Stimulated activated CD4-positive, alpha-beta T cell treated with anti-CD3 and anti-CD28 coated beads, TNF-alpha, amount 100 ng/mL, for 24 hours (primary cell): ENCODE data around the gene CHST13.

ENCODE experiments used
- DNase-seq, 3 experiments: peaks; one replicate each; pipeline ENCODE4 v3.0.0-alpha.2; 2020; ENCODE audit warnings: low read depth in 3 of 3

CHST13 gene

GRCh38 chr3:126487151-126487771 is 36.7 kb upstream of the CHST13 start:
- no peak for DNase-seq

- no peak for DNase-seq
Observed at GRCh38 chr3:126488185-126488584, 35.8 kb upstream of the CHST13 start.

DNA sequence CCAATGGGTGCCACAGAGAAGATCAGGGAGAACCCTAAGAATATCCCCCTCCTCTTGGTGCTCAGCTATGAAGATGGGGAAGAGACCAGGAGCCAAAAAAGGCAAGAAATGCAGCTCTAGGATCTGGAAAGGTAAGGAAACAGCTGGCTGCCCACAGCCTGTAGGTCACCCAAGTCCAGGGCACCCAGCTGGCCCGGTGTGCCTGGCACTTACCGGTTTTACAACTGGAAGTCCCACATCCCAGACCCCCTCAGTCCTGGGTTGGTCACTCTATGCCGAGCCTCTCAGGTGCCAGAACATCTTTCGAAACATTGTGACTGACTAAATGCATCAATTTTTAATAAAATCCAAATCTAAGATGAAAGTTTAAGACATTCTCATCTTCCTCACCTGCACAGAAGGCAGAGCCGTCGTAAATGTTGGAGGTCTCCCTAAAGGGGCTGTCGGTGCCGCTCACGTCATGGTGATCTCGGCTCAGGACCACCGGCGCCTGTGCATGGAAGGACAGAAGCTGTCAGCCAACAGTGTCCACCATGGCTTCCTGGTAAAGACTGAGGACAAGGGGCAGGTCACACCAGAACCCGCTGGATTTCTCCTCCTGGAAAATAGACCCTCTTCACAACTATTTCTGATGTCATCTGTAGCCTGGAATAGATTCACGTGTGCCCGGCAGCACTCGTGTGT is 34.9 kb upstream of the CHST13 start:
- no peak for DNase-seq

- no peak for DNase-seq
Observed at GRCh38 chr3:126490619-126491018, 33.3 kb upstream of the CHST13 start.

DNA sequence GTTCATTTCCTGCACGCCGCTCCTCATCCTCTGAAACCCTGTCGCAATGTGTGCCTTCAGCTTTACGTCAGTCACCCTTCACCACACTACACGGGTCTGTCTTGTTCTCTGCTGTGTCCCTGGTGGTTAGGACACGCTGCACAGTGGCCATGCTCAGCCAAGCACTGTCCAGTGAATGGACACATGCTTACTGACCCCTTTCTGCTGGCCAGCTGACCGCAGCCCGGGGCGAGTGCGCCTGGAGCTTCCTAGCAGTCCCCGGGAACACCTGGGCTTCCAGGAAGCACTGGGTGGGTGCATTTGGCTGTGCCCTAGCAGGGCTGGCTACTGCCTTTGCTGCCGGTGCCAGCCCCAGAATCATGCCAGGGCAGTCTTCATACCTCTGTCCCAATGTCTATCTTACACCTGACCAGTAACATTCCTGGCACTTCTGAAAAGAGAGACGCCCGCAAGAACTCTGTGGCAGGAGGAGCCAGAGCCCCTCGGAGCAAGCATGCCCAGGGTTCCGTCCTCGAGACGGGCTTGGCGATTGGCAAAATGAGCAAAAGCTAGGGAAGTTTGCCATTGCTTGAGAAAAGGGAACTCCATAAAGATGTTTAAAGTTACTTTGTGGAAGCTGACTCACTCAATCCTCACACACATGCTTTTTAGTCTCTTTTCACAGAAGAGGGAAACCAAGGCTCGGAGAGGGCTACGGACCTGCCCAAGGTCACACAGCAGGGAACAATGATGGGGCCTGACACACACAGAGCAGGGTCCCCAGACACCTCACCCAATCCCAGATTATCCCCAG is 32.5 kb upstream of the CHST13 start:
- DNase-seq: no peak

DNA sequence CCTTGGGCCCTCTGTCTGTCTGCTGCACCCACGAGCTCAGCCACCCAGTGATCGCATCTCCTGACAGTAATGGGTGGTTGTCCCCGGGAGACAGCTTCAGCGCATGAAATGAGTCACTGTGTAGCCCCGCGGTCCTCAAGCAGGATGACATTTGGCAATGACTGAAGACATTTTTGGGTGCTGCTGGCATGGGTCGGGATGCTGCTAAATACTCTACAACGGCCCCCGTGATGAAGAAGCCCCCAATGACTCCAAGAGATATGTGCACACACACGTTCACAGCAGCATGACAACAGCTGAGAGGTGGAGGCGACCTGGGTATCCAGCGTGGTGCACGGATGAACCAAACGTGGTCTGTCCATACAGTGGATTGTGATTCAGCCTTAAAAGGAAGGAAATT is 30.9 kb upstream of the CHST13 start:
- DNase-seq: no peak

DNA sequence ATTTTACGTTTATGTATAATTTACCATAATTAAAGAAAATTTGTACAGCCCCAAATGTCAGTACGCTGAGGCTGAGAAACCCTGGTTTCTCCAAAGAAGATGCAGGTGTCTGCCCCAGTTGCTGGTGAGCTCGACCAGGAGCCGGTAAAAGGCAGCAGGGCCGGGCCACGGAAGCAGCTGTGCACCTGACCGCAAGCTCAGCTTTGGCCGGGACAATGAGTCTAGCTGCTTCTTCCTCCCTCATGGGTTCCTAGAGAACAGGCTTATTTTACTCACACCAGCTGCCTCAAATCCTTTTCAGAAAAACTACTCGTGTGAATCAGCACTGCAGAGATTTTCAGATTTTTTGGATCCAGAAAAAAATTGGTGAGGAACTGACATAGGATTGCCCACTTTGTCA is 30.2 kb upstream of the CHST13 start:
- DNase-seq: no peak

DNA sequence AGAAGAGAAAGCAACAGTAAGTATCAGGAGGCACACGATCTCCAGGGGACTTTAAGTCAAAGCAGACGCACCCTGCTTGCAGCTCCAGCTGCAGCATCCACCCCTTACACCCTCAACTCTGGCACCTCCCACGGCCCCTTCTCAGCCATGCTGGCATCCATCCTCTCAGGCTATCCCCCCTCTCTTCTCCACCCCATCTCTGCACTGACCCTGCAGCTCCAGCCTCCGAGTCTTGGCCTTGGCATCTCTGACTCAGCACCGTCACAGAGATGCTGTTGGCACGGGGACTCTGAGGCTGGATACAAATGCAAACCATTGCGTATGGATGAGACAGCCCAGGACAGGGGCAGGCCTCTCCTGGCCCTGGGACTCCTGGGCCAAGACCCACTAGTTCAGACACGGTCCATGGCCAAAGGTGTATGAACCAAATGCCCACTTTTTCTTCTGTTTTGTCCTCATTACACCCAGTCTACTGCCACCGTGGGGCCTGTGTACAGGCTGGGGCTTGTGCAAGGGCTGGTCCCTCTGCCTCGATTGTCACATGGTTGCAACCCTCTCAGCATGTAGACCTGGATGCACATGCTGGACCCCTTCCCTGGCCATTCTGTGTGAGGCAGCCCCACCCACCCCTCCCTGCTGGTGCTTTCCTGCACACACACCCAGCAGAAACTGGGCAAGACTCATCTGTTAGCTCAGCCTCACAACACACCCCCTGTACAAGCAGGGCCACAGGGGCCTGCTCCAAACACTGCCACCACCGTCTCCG is 29.6 kb upstream of the CHST13 start:
- DNase-seq: no peak

GRCh38 chr3:126494970-126495230 is 29.1 kb upstream of the CHST13 start:
- no peak for DNase-seq

DNA sequence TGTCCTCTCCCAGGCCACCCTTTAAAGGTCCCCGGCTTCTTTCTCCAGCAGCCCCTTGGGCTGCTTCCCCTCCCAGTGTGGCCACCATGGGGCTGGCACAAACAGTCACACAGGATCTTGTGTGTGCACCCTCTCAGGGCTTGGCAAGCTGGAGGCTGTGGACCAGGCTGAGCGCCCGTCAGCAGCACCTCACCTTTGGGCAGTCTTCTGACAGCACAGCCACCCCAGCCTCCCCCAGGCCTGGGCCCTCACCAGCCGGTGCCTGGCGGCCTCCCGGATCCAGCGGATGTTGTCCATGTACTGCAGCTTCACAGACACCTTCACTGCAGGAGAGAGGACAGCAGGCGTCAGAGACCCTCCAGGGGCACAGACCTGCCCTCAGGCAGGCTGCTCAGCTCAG is 28.2 kb upstream of the CHST13 start:
- no peak for DNase-seq

GRCh38 chr3:126496894-126497850 is 26.8 kb upstream of the CHST13 start:
- DNase-seq: no peak

- no peak for DNase-seq
Observed at GRCh38 chr3:126497956-126498355, 26.0 kb upstream of the CHST13 start.

DNA sequence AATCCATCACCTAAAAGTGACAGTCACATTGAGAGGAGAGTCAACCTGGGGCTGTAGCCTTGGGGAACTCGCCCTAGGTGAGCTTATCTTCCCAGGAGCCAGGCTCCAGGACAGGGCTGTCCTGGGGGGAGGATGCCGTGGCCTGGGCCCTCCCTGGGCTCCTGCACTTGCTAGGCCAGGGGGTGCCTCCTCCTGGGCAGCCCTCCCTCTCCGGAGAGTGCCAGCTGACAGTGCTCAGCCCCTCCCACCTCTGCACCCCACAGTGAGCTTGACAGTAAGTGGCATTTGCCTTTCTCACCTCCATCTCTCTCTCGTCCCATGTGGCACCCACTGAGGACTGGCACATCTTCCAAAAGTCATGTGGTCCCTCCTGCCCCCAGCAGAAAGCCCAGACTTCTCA is 25.5 kb upstream of the CHST13 start:
- no peak for DNase-seq

DNA sequence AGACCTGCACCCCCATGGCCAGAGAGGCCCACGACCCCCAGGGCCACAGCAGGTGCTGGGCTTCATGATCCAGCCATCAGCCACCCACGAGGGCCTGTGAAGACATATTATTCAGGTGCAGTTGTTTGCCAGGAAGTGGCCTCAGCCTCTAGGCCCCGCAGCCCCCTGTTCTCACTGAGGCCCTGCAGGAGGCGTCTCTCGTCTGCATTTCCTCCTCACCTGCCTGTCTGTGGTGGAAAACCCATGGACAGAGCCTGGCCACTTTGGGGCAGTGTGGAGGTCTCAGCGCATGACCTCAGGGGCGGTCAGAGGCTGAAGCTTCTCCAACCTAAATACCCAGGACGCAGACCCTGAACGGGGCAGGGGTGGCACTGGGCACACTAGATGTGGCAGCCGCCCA is 25.0 kb upstream of the CHST13 start:
- no peak for DNase-seq

- no peak for DNase-seq
Observed at GRCh38 chr3:126499401-126499800, 24.6 kb upstream of the CHST13 start.

- no peak for DNase-seq
Observed at GRCh38 chr3:126500016-126500415, 23.9 kb upstream of the CHST13 start.

DNA sequence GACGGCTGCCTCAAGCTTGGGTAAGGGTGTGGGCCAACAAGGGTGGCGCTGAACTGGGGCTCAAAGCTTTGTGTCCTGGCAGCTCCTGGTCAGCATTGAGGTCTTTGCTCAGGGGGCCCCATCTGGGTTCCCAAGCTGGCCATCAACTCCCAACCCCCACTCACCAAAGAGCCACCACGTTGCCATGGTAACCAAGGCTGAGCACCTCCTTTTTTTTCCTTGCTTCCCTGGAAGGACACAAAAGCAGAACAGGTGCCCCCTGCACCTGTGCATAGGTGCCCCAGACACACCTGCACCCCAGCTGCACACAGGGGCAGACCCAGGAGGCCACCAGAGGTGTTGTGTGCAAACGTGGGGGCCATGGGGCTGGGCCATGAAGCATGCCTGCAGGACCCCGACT is 22.9 kb upstream of the CHST13 start:
- no peak for DNase-seq

- no peak for DNase-seq
Observed at GRCh38 chr3:126501736-126502135, 22.2 kb upstream of the CHST13 start.

GRCh38 chr3:126502656-126503055 is 21.3 kb upstream of the CHST13 start:
- DNase-seq: no peak

DNA sequence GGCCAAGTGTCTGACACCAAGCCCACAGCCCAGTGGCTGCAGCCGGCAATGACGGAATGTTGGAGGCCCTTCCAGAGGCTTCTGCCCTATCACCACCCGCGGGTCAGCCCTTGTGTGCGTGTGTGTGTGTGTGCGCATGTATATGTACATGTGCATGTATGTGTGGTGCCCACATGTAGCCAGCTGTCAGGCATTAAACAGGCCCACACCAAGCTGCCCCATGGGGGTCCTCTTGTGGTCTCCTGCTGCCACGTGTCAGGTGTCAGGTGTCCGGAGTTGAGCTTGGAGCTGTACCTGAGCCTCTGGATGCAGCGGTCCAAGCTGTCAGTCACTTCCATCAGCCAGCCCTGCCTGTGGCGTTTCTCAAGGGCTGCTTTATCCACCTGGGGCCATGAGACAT is 20.3 kb upstream of the CHST13 start:
- DNase-seq: no peak

GRCh38 chr3:126507886-126508285 is 16.1 kb upstream of the CHST13 start:
- no peak for DNase-seq
